ENCODE results near the gene ZC3H8. TPM values are rescaled to one million over a fixed set of nuclear protein-coding genes. Genes with fewer than 3 reads are reported as not detected.

ZC3H8 gene
- total RNA-seq, 1 experiment from 2014 or later, result 7.3 TPM

- no peak for DNase-seq (ENCODE audit: low read depth)
Observed at GRCh38 chr2:112164876-112165275, 90.0 kb downstream of the ZC3H8 start.

- no peak for DNase-seq (ENCODE audit: low read depth)
Observed at GRCh38 chr2:112163541-112163981, 91.3 kb downstream of the ZC3H8 start.

- no peak for DNase-seq (ENCODE audit: low read depth)
Observed at GRCh38 chr2:112162956-112163355, 91.9 kb downstream of the ZC3H8 start.

GRCh38 chr2:112162341-112162740 lies 92.5 kb downstream of the ZC3H8 start:
- no peak for DNase-seq (ENCODE audit: low read depth)

Other genes with a start within 250 kb of the ZC3H8 start
- gene TMEM87B, start 199.8 kb downstream of the ZC3H8 start, total RNA-seq (2014; rRNA removed; shearing (Covaris generic)), result 13.7 and 14.1 TPM in 2 replicates
- gene FBLN7, start 116.7 kb downstream of the ZC3H8 start, total RNA-seq (2014; rRNA removed; shearing (Covaris generic)), result 0.68 TPM in 1 of 2 replicates, not detected in the other
- gene ZC3H6, start 20.6 kb upstream of the ZC3H8 start, total RNA-seq (2014; rRNA removed; shearing (Covaris generic)), result 0.36 and 0.69 TPM in 2 replicates
- 1.2 and 1.9 TPM in 2 replicates for gene RGPD8, start 178.6 kb upstream of the ZC3H8 start, total RNA-seq (2014; rRNA removed; shearing (Covaris generic))
- 33.6 and 34.2 TPM in 2 replicates for gene TTL, start 227.1 kb upstream of the ZC3H8 start, total RNA-seq (2014; rRNA removed; shearing (Covaris generic))